Ectodermal cell (in vitro differentiated cells): ENCODE measurements around the gene PCDHGB6.
A peak's percentile ranks its signal among the peaks of the same experiment; 100 is the strongest.
"Not testable (repeated sequence)": the region's sequence is repeated elsewhere in the genome, so short reads cannot be mapped to it uniquely, and the experiment has no call there.

Experiments
- H3K27ac ChIP-seq: 2 replicates; pipeline ENCODE4 v1.7.0; 2013; ENCODE audit warnings: mild to moderate bottlenecking, low read depth, low read length; ENCODE audit not compliant: insufficient read depth, poor library complexity, severe bottlenecking
- H3K27me3 ChIP-seq: 2 replicates; pipeline ENCODE4 v1.7.0; 2013; ENCODE audit warnings: mild to moderate bottlenecking, low read length; ENCODE audit not compliant: insufficient read depth, control insufficient read depth, poor library complexity, severe bottlenecking
- H3K36me3 ChIP-seq: one replicate; pipeline ENCODE4 v1.7.0; 2013; ENCODE audit warnings: low read length; ENCODE audit not compliant: control insufficient read depth, insufficient read depth
- H3K4me1 ChIP-seq: one replicate; pipeline ENCODE4 v1.7.0; 2013; ENCODE audit warnings: low read length; ENCODE audit not compliant: control insufficient read depth, insufficient read depth
- H3K4me3 ChIP-seq: 2 replicates; pipeline ENCODE4 v1.7.0; 2013; ENCODE audit warnings: low read depth, low read length, control low read depth; ENCODE audit not compliant: insufficient read depth
- H3K9me3 ChIP-seq: 2 replicates; pipeline ENCODE4 v1.7.0; 2013; ENCODE audit warnings: mild to moderate bottlenecking, low read length, moderate library complexity; ENCODE audit not compliant: control insufficient read depth
- WGBS, 2 experiments: methylation state at CpG; one replicate each; pipeline ENCODE4 v1.1.7; 2013; ENCODE audit warnings: missing lambda C conversion rate in 2 of 2; 5-methylcytosine and 5-hydroxymethylcytosine counted together

Gene PCDHGB6

GRCh38 chr5:141373673-141374317, 34.0 kb upstream of the PCDHGB6 start, which contains the start of gene PCDHGA6:
TSS of gene PCDHGA6 (plus strand) at chr5:141373891. CDS start at chr5:141374084, 193 bp downstream.
- Histone ChIP-seq H3K9me3 (peaks cover 10% of the 10 kb centered on the region), H3K4me3 (no peak within 1 kb of the TSS), H3K27me3 (no peaks in the 10 kb centered on the region), H3K4me1 (no peaks in the 10 kb centered on the region), H3K36me3 (no peaks in the 10 kb centered on the region), H3K27ac (no peak within 1 kb of the TSS)
- 94% methylated on average over 27 of the region's 27 CpGs for WGBS, 2 experiments

- peaks cover 10% of the 10 kb centered on the region for H3K9me3 ChIP-seq
- no peaks in the 10 kb centered on the region for H3K4me1 ChIP-seq
- no peak overlapping the region for H3K4me3 ChIP-seq
- H3K27ac ChIP-seq, result no peak overlapping the region
- 94 to 96% methylated on average over 14 of the region's 14 CpGs for WGBS, 2 experiments
- no peaks in the 10 kb centered on the region for H3K27me3 ChIP-seq
- no peaks in the 10 kb centered on the region for H3K36me3 ChIP-seq
Observed at GRCh38 chr5:141374627-141375026, 33.2 kb upstream of the PCDHGB6 start.

- not testable (repeated sequence) for H3K4me3 ChIP-seq, H3K27ac ChIP-seq, H3K9me3 ChIP-seq, H3K27me3 ChIP-seq, H3K36me3 ChIP-seq, H3K4me1 ChIP-seq
- WGBS, 2 experiments, result 94 to 96% methylated on average over 36 of the region's 48 CpGs
Observed at GRCh38 chr5:141375444-141376155, 32.2 kb upstream of the PCDHGB6 start.

GRCh38 chr5:141382469-141383294, 25.1 kb upstream of the PCDHGB6 start, which contains the start of gene PCDHGA7:
TSS of gene PCDHGA7 (plus strand) at chr5:141382742. CDS start at chr5:141382900, 158 bp downstream.
- 94 to 95% methylated on average over 37 of the region's 37 CpGs for WGBS, 2 experiments
- no peak within 1 kb of the TSS for H3K27ac ChIP-seq
- no peaks in the 10 kb centered on the region for H3K4me1 ChIP-seq
- H3K27me3 ChIP-seq, result no peaks in the 10 kb centered on the region
- no peak within 1 kb of the TSS for H3K4me3 ChIP-seq
- H3K36me3 ChIP-seq, result no peaks in the 10 kb centered on the region
- peaks cover 2% of the 10 kb centered on the region for H3K9me3 ChIP-seq

- H3K4me3 ChIP-seq, result no peak overlapping the region
- 94 to 96% methylated on average over 21 of the region's 21 CpGs for WGBS, 2 experiments
Observed at GRCh38 chr5:141383345-141383744, 24.5 kb upstream of the PCDHGB6 start.

GRCh38 chr5:141384471-141385267, 23.2 kb upstream of the PCDHGB6 start:
- Histone ChIP-seq H3K4me3 (no peak overlapping the region), H3K27me3 (no peaks in the 10 kb centered on the region), H3K27ac (no peak overlapping the region), H3K9me3 (peaks cover 7% of the 10 kb centered on the region), H3K4me1 (no peaks in the 10 kb centered on the region), H3K36me3 (no peaks in the 10 kb centered on the region)
- 94 to 96% methylated on average over 43 of the region's 43 CpGs for WGBS, 2 experiments

More at GRCh38 chr5:141383345-141383744, 24.5 kb upstream of the PCDHGB6 start:
- Histone ChIP-seq H3K36me3 (no peaks in the 10 kb centered on the region), H3K27ac (no peak overlapping the region), H3K27me3 (no peaks in the 10 kb centered on the region), H3K9me3 (peaks cover 3% of the 10 kb centered on the region), H3K4me1 (no peaks in the 10 kb centered on the region)

GRCh38 chr5:141387557-141388311, 20.1 kb upstream of the PCDHGB6 start, which contains the start of gene PCDHGB4:
TSS of gene PCDHGB4 (plus strand) at chr5:141387698. CDS start at chr5:141387885, 187 bp downstream.
- peak within 1 kb of the TSS; percentile 23 for H3K4me3 ChIP-seq
- H3K9me3 ChIP-seq, H3K27me3 ChIP-seq, H3K4me1 ChIP-seq, H3K36me3 ChIP-seq, H3K27ac ChIP-seq: not testable (repeated sequence)
- 65 to 71% methylated on average over 17 of the region's 40 CpGs for WGBS, 2 experiments

- H3K9me3 ChIP-seq, result peaks cover 5% of the 10 kb centered on the region
Observed at GRCh38 chr5:141388661-141389060, 19.2 kb upstream of the PCDHGB6 start.

More at GRCh38 chr5:141388661-141389060, 19.2 kb upstream of the PCDHGB6 start:
- WGBS, 2 experiments, result 92 to 100% methylated on average over 9 to 10 of the region's 10 CpGs
- Histone ChIP-seq H3K36me3 (peaks cover 12% of the 10 kb centered on the region), H3K4me3 (no peak overlapping the region), H3K4me1 (no peaks in the 10 kb centered on the region), H3K27ac (no peak overlapping the region), H3K27me3 (no peaks in the 10 kb centered on the region)
